A549 (cell line): ENCODE measurements around the gene ITGBL1. TPM values are rescaled to one million over a fixed set of nuclear protein-coding genes. Genes with fewer than 3 reads are reported as not detected.
A peak's percentile ranks its signal among the peaks of the same experiment; 100 is the strongest.

Experiments used
- ATAC-seq, 2 experiments: fragments of 200-7000 bp in 1 of 2; fragments of >200 bp in 1 of 2; cut with Nextera tagmentation in 1 of 2; cut with Tn5 transposase in 1 of 2; 3 replicates each; pipeline versions ENCODE4 v1.8.0 to v1.9.1; 2018 to 2020; ENCODE audit warnings: mild to moderate bottlenecking in 1 of 2, moderate library complexity in 1 of 2
- CTCF ChIA-PET: fragments of 300-600 bp; sonication (Branson Sonifier 250); formaldehyde crosslinking; extraction: SDS; loops from one replicate; lab custom pipeline; 2021; ENCODE audit warnings: antibody characterized with exemption, inconsistent platforms; lab: Yijun Ruan, JAX
- POLR2A ChIA-PET: fragments of 350-600 bp; formaldehyde crosslinking; extraction: SDS; loops from one replicate; lab custom pipeline; 2021; ENCODE audit warnings: antibody characterized with exemption, inconsistent platforms; lab: Yijun Ruan, JAX
- DNase-seq, 2 experiments: peaks; one replicate each; pipeline versions ENCODE4 v3.0.0 to v3.0.0-alpha.2; 2011 to 2016; ENCODE audit warnings: low read depth in 1 of 2, low spot score in 1 of 2
- FAIRE-seq: peaks from 2 replicates; lab custom pipeline; 2011; peaks lifted over from hg19 to GRCh38; lab: Jason Lieb, UNC
- H3K27ac ChIP-seq, 2 experiments: fragments of >200 bp; sonication (Bioruptor Twin); formaldehyde crosslinking; 3 replicates each; pipeline ENCODE4 v1.5.1; 2016 to 2017
- H3K4me1 ChIP-seq: fragments of >200 bp; sonication (Bioruptor Twin); formaldehyde crosslinking; 3 replicates; pipeline ENCODE4 v1.6.1; 2016
- H3K4me2 ChIP-seq: fragments of >200 bp; sonication (Bioruptor Twin); formaldehyde crosslinking; 3 replicates; pipeline ENCODE4 v1.6.1; 2016
- H3K4me3 ChIP-seq: fragments of >200 bp; sonication (Bioruptor Twin); formaldehyde crosslinking; 3 replicates; pipeline ENCODE4 v1.5.1; 2016
- H3K9me3 ChIP-seq: fragments of >200 bp; sonication (Bioruptor Twin); formaldehyde crosslinking; 3 replicates; pipeline ENCODE4 v1.6.1; 2016
- CBX2 ChIP-seq: fragments of 200-600 bp; sonication (generic); IDR thresholded peaks from 2 replicates; pipeline ENCODE4 v1.6.1; 2016; ENCODE audit warnings: low read depth, mild to moderate bottlenecking, borderline replicate concordance
- CBX8 ChIP-seq: fragments of 200-600 bp; sonication (generic); IDR thresholded peaks from 2 replicates; pipeline ENCODE4 v1.6.1; 2016
- CHD4 ChIP-seq: fragments of 200-600 bp; sonication (generic); IDR thresholded peaks from 2 replicates; pipeline ENCODE4 v1.6.1; 2016; ENCODE audit warnings: antibody characterized with exemption, mild to moderate bottlenecking, borderline replicate concordance
- EHF ChIP-seq: fragments of 250-450 bp; sonication (Bioruptor Pico); IDR thresholded peaks from 2 replicates; pipeline ENCODE4 v1.5.0; 2020; ENCODE audit warnings: mild to moderate bottlenecking
- ESRRA ChIP-seq: fragments of 150-350 bp; IDR thresholded peaks from 2 replicates; pipeline ENCODE4 v1.6.1; 2014; ENCODE audit warnings: mild to moderate bottlenecking, low read length, borderline replicate concordance
- FOSB ChIP-seq: fragments of 250-450 bp; sonication (Bioruptor Pico); IDR thresholded peaks from 2 replicates; pipeline ENCODE4 v1.5.0; 2020; ENCODE audit warnings: mild to moderate bottlenecking, moderate library complexity
- FOSL2 ChIP-seq, 2 experiments: fragments of 450-650 bp in 1 of 2; fragments of >200 bp in 1 of 2; sonication (Bioruptor Twin) in 1 of 2; formaldehyde crosslinking; IDR thresholded peaks; 2 replicates each; pipeline versions ENCODE4 v1.5.0 to v1.6.1; 2016 to 2020; ENCODE audit warnings: mild to moderate bottlenecking in 1 of 2, moderate library complexity in 1 of 2
- GATA3 ChIP-seq: IDR thresholded peaks from 2 replicates; pipeline ENCODE4 v1.6.1; 2012; ENCODE audit warnings: borderline replicate concordance
- HDAC2 ChIP-seq: fragments of 200-600 bp; sonication (generic); IDR thresholded peaks from 2 replicates; pipeline ENCODE4 v1.6.1; 2016
- HOXB13 ChIP-seq: fragments of 250-450 bp; sonication (Bioruptor Pico); IDR thresholded peaks from 2 replicates; pipeline ENCODE4 v1.5.0; 2020; ENCODE audit warnings: low read depth, mild to moderate bottlenecking, moderate library complexity
- HOXB5 ChIP-seq: fragments of 250-450 bp; sonication (Bioruptor Pico); IDR thresholded peaks from 2 replicates; pipeline ENCODE4 v1.5.0; 2020; ENCODE audit warnings: mild to moderate bottlenecking, moderate library complexity
- KDM5A ChIP-seq: fragments of 200-600 bp; sonication (generic); IDR thresholded peaks from 2 replicates; pipeline ENCODE4 v1.6.1; 2016; ENCODE audit warnings: antibody characterized with exemption, mild to moderate bottlenecking
- NPAS2 ChIP-seq: fragments of 250-450 bp; sonication (Bioruptor Pico); IDR thresholded peaks from 2 replicates; pipeline ENCODE4 v1.8.0; 2022; ENCODE audit warnings: mild to moderate bottlenecking, moderate library complexity, borderline replicate concordance
- NR3C1 ChIP-seq: fragments of >200 bp; sonication (Bioruptor Twin); formaldehyde crosslinking; IDR thresholded peaks from 3 replicates; pipeline ENCODE4 v1.6.1; 2017
- RAD21 ChIP-seq, 2 experiments: fragments of >200 bp in 1 of 2; sonication (Bioruptor Twin) in 1 of 2; formaldehyde crosslinking in 1 of 2; IDR thresholded peaks in 1 of 2; conservative IDR thresholded peaks in 1 of 2; 2 replicates in 1 of 2; 3 replicates in 1 of 2; pipeline ENCODE4 v1.6.1; 2012 to 2018; ENCODE audit warnings: inconsistent platforms in 1 of 2
- RFX5 ChIP-seq: fragments of 450-650 bp; IDR thresholded peaks from 2 replicates; pipeline ENCODE4 v1.7.1; 2014; ENCODE audit warnings: antibody characterized with exemption, mild to moderate bottlenecking, moderate library complexity
- SMC3 ChIP-seq: fragments of >200 bp; sonication (Bioruptor Twin); formaldehyde crosslinking; IDR thresholded peaks from 3 replicates; pipeline ENCODE4 v1.6.1; 2018; ENCODE audit warnings: inconsistent platforms
- SREBF2 ChIP-seq: fragments of 450-650 bp; IDR thresholded peaks from 2 replicates; pipeline ENCODE4 v1.6.1; 2014; ENCODE audit warnings: mild to moderate bottlenecking, moderate library complexity
- TFCP2L1 ChIP-seq: fragments of 250-450 bp; sonication (Bioruptor Pico); IDR thresholded peaks from 2 replicates; pipeline ENCODE4 v1.5.0; 2021; ENCODE audit warnings: mild to moderate bottlenecking
- ZSCAN20 ChIP-seq: fragments of 250-450 bp; sonication (Bioruptor Pico); IDR thresholded peaks from 2 replicates; pipeline ENCODE4 v1.8.0; 2022; ENCODE audit warnings: mild to moderate bottlenecking, moderate library complexity
- WGBS: methylation state at CpG from one replicate; pipeline ENCODE4 v1.1.6; 2017; ENCODE audit errors: missing lambda C conversion rate; 5-methylcytosine and 5-hydroxymethylcytosine counted together
- polyA plus RNA-seq, 4 experiments: library from polyadenylated mRNA; depleted of rRNA in 3 of 4; stranded (reverse); fragments of >200 nt; fragmentation: RNase III in 1 of 4; extraction: RNeasy Plus Mini Kit Qiagen cat#74134 plus additional on column Dnase treatment in 1 of 4; gene quantifications; 2 replicates in 3 of 4; 3 replicates in 1 of 4; pipeline ENCODE4 v1.2.3, GENCODE V29; 2011 to 2017
- TF ChIP-seq, protein P1 (sequence below): fragments of >200 bp; sonication (Bioruptor Twin); formaldehyde crosslinking; IDR thresholded peaks from 3 replicates; pipeline ENCODE4 v1.5.1; 2016
- TF ChIP-seq, protein P2 (sequence below): fragments of >200 bp; sonication (Bioruptor Twin); formaldehyde crosslinking; IDR thresholded peaks from 2 replicates; pipeline ENCODE4 v1.6.1; 2016
- TF ChIP-seq, protein P3 (sequence below): IDR thresholded peaks from 2 replicates; pipeline ENCODE4 v1.6.1; 2012
- TF ChIP-seq, protein P4 (sequence below): fragments of 250-450 bp; sonication (Bioruptor Pico); IDR thresholded peaks from 2 replicates; pipeline ENCODE4 v1.5.0; 2020; ENCODE audit warnings: low read depth, mild to moderate bottlenecking, moderate library complexity

The ITGBL1 gene
- polyA plus RNA-seq, 2 of the 4 experiments (the other 2 are of a cell fraction), result 0.40 to 1.3 TPM

GRCh38 chr13:101512650-101513049 lies 60.2 kb downstream of the ITGBL1 start:
- H3K4me3 ChIP-seq, result no peak overlapping the region
- FAIRE-seq, result no peak
- ChIA-PET POLR2A (no interaction called here), CTCF (interaction anchor here (3.2 kb wide), 1 partner anchor 245 kb away, joined by 11 read pairs; no protein-coding TSS in a partner anchor)
- no peak overlapping the region for H3K4me2 ChIP-seq
- no peaks in the 10 kb centered on the region for H3K9me3 ChIP-seq
- no peak for ATAC-seq
- peaks cover 3% of the 10 kb centered on the region; the same call in 1 of the 3 replicates for H3K4me1 ChIP-seq
- no peak for TF ChIP-seq ESRRA
- DNase-seq, result no peak
- 10% methylated on average over 1 of the region's 1 CpG for WGBS
- no peak overlapping the region for H3K27ac ChIP-seq

DNA sequence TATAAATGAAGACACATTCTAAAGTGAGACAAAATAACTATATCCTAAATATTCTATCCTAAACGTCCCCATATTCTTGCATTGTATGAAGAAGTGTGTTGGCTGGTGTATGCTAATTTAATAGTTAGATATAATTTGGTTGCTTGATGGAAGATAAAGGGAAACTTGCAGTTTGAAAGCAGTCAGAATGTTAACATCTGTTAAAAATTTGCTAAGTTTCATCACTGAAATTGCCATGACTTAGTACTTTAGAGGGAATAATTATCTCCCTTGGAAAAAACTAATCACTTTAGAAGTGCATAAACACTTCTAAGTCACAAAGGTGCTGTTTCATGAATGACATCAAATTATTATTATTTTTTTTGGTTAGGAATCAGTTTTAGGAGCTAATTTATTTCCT lies 61.6 kb downstream of the ITGBL1 start:
- Histone ChIP-seq H3K9me3 (no peaks in the 10 kb centered on the region), H3K4me3 (no peak overlapping the region), H3K4me1 (peaks cover 3% of the 10 kb centered on the region; the same call in 1 of the 3 replicates), H3K27ac (no peak overlapping the region), H3K4me2 (no peak overlapping the region)
- ChIA-PET CTCF (interaction anchor here (0.7 to 1.8 kb wide), 6 partner anchors 9 to 272 kb away, joined by 3 to 19 read pairs (median 4); no protein-coding TSS in a partner anchor), POLR2A (no interaction called here)
- no peak for ATAC-seq
- WGBS, result 14% methylated on average over 1 of the region's 1 CpG
- no peak for TF ChIP-seq CBX2
- DNase-seq, result no peak
- FAIRE-seq, result no peak

DNA sequence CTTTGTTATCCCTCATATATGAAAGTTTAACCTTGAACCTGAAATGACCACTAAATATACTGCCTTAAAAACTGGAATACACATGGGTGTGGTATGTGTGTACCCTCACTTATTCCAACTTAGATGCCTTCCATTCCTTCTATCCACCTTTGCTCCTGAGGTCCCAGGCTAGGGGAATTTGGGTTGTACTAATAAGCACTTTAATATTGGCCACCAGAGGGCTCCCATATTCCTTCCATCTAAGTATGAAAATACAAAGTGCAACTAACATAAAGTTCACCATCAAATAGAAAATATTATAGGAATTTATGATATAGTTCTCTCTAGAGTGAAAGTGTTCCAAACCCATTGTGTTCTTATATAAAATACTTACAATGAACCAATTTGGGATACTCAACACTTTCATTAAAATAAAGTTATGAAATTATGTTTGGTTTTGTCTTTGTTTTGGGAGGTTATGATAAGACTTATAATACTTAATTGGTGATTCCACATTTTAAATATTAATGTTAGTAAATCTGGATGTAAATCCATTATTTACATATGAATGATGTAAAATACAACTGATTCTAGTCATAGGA lies 62.3 kb downstream of the ITGBL1 start:
- Histone ChIP-seq H3K9me3 (no peaks in the 10 kb centered on the region), H3K4me1 (peaks cover 3% of the 10 kb centered on the region; the same call in 1 of the 3 replicates), H3K4me2 (no peak overlapping the region)
- ChIA-PET POLR2A (no interaction called here), CTCF (interaction anchor here (0.7 to 1.8 kb wide), 7 partner anchors 10 to 271 kb away, joined by 3 to 19 read pairs (median 4); no protein-coding TSS in a partner anchor)
- ATAC-seq (peak; percentile 66 to 79; a peak in 3 of 6 replicates), FAIRE-seq (no peak)
- TF ChIP-seq, protein P1, sequence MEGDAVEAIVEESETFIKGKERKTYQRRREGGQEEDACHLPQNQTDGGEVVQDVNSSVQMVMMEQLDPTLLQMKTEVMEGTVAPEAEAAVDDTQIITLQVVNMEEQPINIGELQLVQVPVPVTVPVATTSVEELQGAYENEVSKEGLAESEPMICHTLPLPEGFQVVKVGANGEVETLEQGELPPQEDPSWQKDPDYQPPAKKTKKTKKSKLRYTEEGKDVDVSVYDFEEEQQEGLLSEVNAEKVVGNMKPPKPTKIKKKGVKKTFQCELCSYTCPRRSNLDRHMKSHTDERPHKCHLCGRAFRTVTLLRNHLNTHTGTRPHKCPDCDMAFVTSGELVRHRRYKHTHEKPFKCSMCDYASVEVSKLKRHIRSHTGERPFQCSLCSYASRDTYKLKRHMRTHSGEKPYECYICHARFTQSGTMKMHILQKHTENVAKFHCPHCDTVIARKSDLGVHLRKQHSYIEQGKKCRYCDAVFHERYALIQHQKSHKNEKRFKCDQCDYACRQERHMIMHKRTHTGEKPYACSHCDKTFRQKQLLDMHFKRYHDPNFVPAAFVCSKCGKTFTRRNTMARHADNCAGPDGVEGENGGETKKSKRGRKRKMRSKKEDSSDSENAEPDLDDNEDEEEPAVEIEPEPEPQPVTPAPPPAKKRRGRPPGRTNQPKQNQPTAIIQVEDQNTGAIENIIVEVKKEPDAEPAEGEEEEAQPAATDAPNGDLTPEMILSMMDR, result peak; percentile 75
- TF ChIP-seq SMC3, result peak; percentile 93
- no peak for TF ChIP-seq HOXB13 (CRISPR knock-in tag)
- peak; percentile 80 to 87 for TF ChIP-seq RAD21 (conservative IDR thresholded peaks at IDR 0.05 in 1 of 2, IDR thresholded peaks at IDR 0.05 in 1 of 2)
- TF ChIP-seq, all 56 proteins: peak for 3
- H3K4me3 ChIP-seq, result no peak overlapping the region
- no peak overlapping the region for H3K27ac ChIP-seq
- peak; percentile 2 to 67 for DNase-seq

DNA sequence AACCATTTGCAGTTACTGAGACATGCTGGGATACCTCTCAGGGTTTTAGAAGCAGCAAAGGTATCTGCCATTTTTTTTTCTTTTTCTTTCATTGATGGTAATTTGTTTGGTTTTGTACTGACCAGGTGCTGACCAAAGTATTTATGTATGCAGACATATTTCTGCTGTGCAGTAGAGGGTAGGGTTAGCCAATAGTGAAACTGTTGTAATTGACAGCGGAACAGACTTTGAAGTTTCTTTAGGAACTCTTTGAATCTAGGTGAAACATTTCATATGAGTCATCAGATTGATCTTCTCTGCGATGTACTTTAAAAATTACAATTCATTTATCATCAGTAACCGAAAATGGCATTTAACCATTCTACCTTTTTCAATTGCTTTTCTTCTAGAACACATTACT lies 63.0 kb downstream of the ITGBL1 start:
- Histone ChIP-seq H3K9me3 (no peaks in the 10 kb centered on the region), H3K4me2 (no peak overlapping the region), H3K4me1 (peaks cover 3% of the 10 kb centered on the region; the same call in 1 of the 3 replicates), H3K4me3 (no peak overlapping the region), H3K27ac (no peak overlapping the region)
- ChIA-PET CTCF (interaction anchor here (1.0 to 1.8 kb wide), 3 partner anchors 9 to 244 kb away, joined by 3 to 19 read pairs (median 4); no protein-coding TSS in a partner anchor), POLR2A (no interaction called here)
- WGBS, result 86% methylated on average over 3 of the region's 3 CpGs
- FAIRE-seq (no peak), ATAC-seq (no peak), DNase-seq (no peak)
- no peak for TF ChIP-seq NPAS2
- no peak for TF ChIP-seq FOSL2 (IDR thresholded peaks at IDR 0.05)
- TF ChIP-seq FOSL2 (CRISPR knock-in tag; IDR thresholded peaks at IDR 0.05), result 0 out of 2 replicates have a peak, but pooled peaks have one; percentile 9

DNA sequence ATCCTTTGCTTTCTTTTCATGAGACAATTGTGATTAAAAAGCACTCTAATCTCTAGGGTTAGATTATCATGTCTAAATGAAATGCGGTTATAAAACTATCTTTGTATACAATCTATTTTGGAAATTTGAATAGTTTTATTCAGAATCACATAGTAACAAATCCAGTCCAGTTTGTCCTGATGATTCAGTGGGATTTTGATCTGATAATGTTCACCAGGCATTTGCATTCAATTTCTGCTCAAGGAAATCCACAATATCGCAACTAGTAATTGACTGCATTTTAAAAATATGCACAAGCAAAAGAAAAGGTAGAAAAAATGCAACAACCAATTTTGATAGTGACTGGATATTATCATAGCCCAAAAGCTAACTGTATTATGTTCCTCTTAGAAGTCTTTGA lies 63.8 kb downstream of the ITGBL1 start:
- peaks cover 3% of the 10 kb centered on the region; the same call in 1 of the 3 replicates for H3K4me1 ChIP-seq
- H3K4me3 ChIP-seq, result no peak overlapping the region
- ATAC-seq (no peak), FAIRE-seq (no peak), DNase-seq (no peak)
- POLR2A ChIA-PET, result no interaction called here
- no peak for TF ChIP-seq FOSB (CRISPR knock-in tag)
- TF ChIP-seq GATA3, result no peak
- no peak for TF ChIP-seq KDM5A
- TF ChIP-seq CBX8, result no peak
- TF ChIP-seq TFCP2L1 (CRISPR knock-in tag), result no peak
- TF ChIP-seq NR3C1, result no peak
- TF ChIP-seq, protein P2, sequence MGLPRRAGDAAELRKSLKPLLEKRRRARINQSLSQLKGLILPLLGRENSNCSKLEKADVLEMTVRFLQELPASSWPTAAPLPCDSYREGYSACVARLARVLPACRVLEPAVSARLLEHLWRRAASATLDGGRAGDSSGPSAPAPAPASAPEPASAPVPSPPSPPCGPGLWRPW, result no peak
- TF ChIP-seq CHD4, result no peak
- TF ChIP-seq, protein P3, sequence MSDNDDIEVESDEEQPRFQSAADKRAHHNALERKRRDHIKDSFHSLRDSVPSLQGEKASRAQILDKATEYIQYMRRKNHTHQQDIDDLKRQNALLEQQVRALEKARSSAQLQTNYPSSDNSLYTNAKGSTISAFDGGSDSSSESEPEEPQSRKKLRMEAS, result no peak
- TF ChIP-seq SREBF2, result no peak
- TF ChIP-seq EHF (CRISPR knock-in tag), result no peak
- TF ChIP-seq HOXB5, result no peak
- TF ChIP-seq ZSCAN20 (CRISPR knock-in tag), result no peak
- TF ChIP-seq, protein P4, sequence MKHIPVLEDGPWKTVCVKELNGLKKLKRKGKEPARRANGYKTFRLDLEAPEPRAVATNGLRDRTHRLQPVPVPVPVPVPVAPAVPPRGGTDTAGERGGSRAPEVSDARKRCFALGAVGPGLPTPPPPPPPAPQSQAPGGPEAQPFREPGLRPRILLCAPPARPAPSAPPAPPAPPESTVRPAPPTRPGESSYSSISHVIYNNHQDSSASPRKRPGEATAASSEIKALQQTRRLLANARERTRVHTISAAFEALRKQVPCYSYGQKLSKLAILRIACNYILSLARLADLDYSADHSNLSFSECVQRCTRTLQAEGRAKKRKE (CRISPR knock-in tag), result no peak
- TF ChIP-seq HDAC2, result no peak
- no peak for TF ChIP-seq RFX5
- H3K9me3 ChIP-seq, result no peaks in the 10 kb centered on the region
- no peak overlapping the region for H3K4me2 ChIP-seq
- H3K27ac ChIP-seq, result no peak overlapping the region
- 90% methylated on average over 2 of the region's 2 CpGs for WGBS
- CTCF ChIA-PET, result interaction anchor here (0.6 to 1.4 kb wide), 2 partner anchors 243 to 371 kb away, joined by 4 to 5 read pairs; no protein-coding TSS in a partner anchor
